Hepatocyte (in vitro differentiated cells): Measurements from ENCODE around the gene OR4D11. TPM values are rescaled to one million over a fixed set of nuclear protein-coding genes. Genes with fewer than 3 reads are reported as not detected.

Experiments used
- DNase-seq: peaks from one replicate; pipeline ENCODE4 v3.0.0-alpha.2; 2016; ENCODE audit warnings: low spot score
- H2AFZ ChIP-seq: fragments of 200-600 bp; sonication (generic); 2 replicates; pipeline ENCODE4 v1.6.0; 2016; ENCODE audit warnings: antibody characterized with exemption, mild to moderate bottlenecking
- H3K27ac ChIP-seq: fragments of 200-600 bp; sonication (generic); 2 replicates; pipeline ENCODE4 v1.5.1; 2016; ENCODE audit warnings: mild to moderate bottlenecking
- H3K27me3 ChIP-seq: fragments of 200-600 bp; sonication (generic); 2 replicates; pipeline ENCODE4 v1.6.1; 2016
- H3K36me3 ChIP-seq: fragments of 200-600 bp; sonication (generic); replicated peaks from 2 replicates; pipeline ENCODE4 v1.5.1; 2016; ENCODE audit warnings: low read depth; ENCODE audit not compliant: insufficient read depth
- H3K4me1 ChIP-seq: fragments of 200-600 bp; sonication (generic); 2 replicates; pipeline ENCODE4 v1.5.1; 2016; ENCODE audit warnings: mild to moderate bottlenecking, moderate library complexity; ENCODE audit not compliant: insufficient read depth
- H3K4me2 ChIP-seq: fragments of 200-600 bp; sonication (generic); 2 replicates; pipeline ENCODE4 v1.6.0; 2016
- H3K4me3 ChIP-seq: fragments of 200-600 bp; sonication (generic); 2 replicates; pipeline ENCODE4 v1.5.1; 2016; ENCODE audit warnings: mild to moderate bottlenecking
- H3K79me2 ChIP-seq: fragments of 200-600 bp; sonication (generic); 2 replicates; pipeline ENCODE4 v1.6.0; 2017; ENCODE audit warnings: mild to moderate bottlenecking
- H3K9me2 ChIP-seq: fragments of 200-600 bp; sonication (generic); replicated peaks from 2 replicates; pipeline ENCODE4 v1.6.0; 2017; ENCODE audit warnings: mild to moderate bottlenecking; ENCODE audit not compliant: insufficient read depth
- H3K9me3 ChIP-seq: fragments of 200-600 bp; sonication (generic); 2 replicates; pipeline ENCODE4 v1.5.1; 2016; ENCODE audit warnings: low read depth, mild to moderate bottlenecking
- H4K20me1 ChIP-seq: fragments of 200-600 bp; sonication (generic); 2 replicates; pipeline ENCODE4 v1.6.0; 2016; ENCODE audit warnings: mild to moderate bottlenecking; ENCODE audit not compliant: insufficient read depth, poor library complexity, severe bottlenecking
- EZH2 ChIP-seq: fragments of 200-600 bp; sonication (generic); IDR thresholded peaks from 2 replicates; pipeline ENCODE4 v1.6.1; 2016; ENCODE audit warnings: antibody characterized with exemption, mild to moderate bottlenecking, borderline replicate concordance
- EZH2phosphoT487 ChIP-seq: fragments of 200-600 bp; sonication (generic); IDR thresholded peaks from one replicate; pipeline ENCODE4 v1.6.1; 2018; ENCODE audit warnings: antibody characterized with exemption, mild to moderate bottlenecking, low read depth, moderate library complexity; ENCODE audit not compliant: unreplicated experiment, severe bottlenecking
- WGBS: methylation state at CpG from one replicate; pipeline ENCODE4 v1.1.6; 2016; ENCODE audit warnings: low lambda C conversion rate; ENCODE audit errors: missing lambda C conversion rate; 5-methylcytosine and 5-hydroxymethylcytosine counted together
- polyA plus RNA-seq: library from polyadenylated mRNA; unstranded; fragments of >200 nt; fragmentation: Nextera tagmentation; extraction: Ambion mirVana; gene quantifications from 2 replicates; pipeline ENCODE4 v1.2.1, GENCODE V29; 2016
- total RNA-seq: library from RNA; depleted of rRNA; stranded (reverse); fragments of >200 nt; gene quantifications from 2 replicates; pipeline ENCODE4 v1.2.3, GENCODE V29; 2014

OR4D11 gene
- total and polyA plus RNA-seq, 2 experiments from 2014 or later = not detected

DNA sequence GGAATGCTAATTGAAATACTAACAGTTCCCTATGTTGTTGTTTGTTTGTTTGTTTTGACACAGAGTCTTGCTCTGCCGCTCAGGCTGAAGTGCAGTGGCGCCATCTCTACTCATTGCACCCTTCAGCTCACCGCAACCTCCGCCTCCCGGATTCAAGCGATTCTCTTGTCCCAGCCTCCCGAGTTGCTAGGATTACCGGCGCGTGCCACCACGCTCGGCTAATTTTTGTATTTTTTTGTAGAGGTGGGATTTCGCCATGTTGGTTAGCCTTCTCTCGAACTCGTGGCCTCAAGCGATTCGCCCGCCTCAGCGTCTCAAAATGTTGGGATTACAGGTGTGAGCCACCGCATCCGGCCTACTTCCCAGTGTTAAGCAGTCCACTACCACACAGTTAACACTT lies 49.9 kb downstream of the OR4D11 start:
- Histone ChIP-seq H3K4me1 (no peaks in the 10 kb centered on the region), H3K9me2 (no peaks in the 10 kb centered on the region), H3K79me2 (no peaks in the 10 kb centered on the region), H3K4me2 (no peak overlapping the region), H3K9me3 (no peaks in the 10 kb centered on the region), H3K4me3 (no peak overlapping the region), H3K27ac (no peak overlapping the region), H3K27me3 (no peaks in the 10 kb centered on the region), H3K36me3 (no peaks in the 10 kb centered on the region), H4K20me1 (no peaks in the 10 kb centered on the region), H2AFZ (no peak overlapping the region)
- DNase-seq = no peak
- TF ChIP-seq EZH2 (no peak), EZH2phosphoT487 (no peak)
- 97% methylated on average over 21 of the region's 21 CpGs for WGBS

Other genes starting within 250 kb of the OR4D11 start
- not detected in 2 replicates for gene OR5AN1, start 144.7 kb upstream of the OR4D11 start, total RNA-seq
- not detected in 2 replicates for gene OR5AN1, start 144.7 kb upstream of the OR4D11 start, polyA plus RNA-seq
- not detected in 2 replicates for gene OR5A2, start 77.2 kb upstream of the OR4D11 start, total RNA-seq
- not detected in 2 replicates for gene OR5A2, start 77.2 kb upstream of the OR4D11 start, polyA plus RNA-seq
- not detected in 2 replicates for gene OR5A1, start 67.1 kb upstream of the OR4D11 start, total RNA-seq
- gene OR5A1, start 67.1 kb upstream of the OR4D11 start, polyA plus RNA-seq = not detected in 2 replicates
- not detected in 2 replicates for gene OR4D6, start 46.6 kb upstream of the OR4D11 start, total RNA-seq
- gene OR4D6, start 46.6 kb upstream of the OR4D11 start, polyA plus RNA-seq = not detected in 2 replicates
- gene OR4D10, start 30.3 kb upstream of the OR4D11 start, total RNA-seq = not detected in 2 replicates
- gene OR4D10, start 30.3 kb upstream of the OR4D11 start, polyA plus RNA-seq = not detected in 2 replicates
- gene OR4D9, start 8.0 kb downstream of the OR4D11 start, total RNA-seq = not detected in 2 replicates
- not detected in 2 replicates for gene OR4D9, start 8.0 kb downstream of the OR4D11 start, polyA plus RNA-seq
- gene OSBP, start 112.2 kb downstream of the OR4D11 start, total RNA-seq = 40.0 and 43.8 TPM in 2 replicates
- gene OSBP, start 112.2 kb downstream of the OR4D11 start, polyA plus RNA-seq = 28.6 and 33.0 TPM in 2 replicates
- 19.7 and 21.6 TPM in 2 replicates for gene PATL1, start 165.5 kb downstream of the OR4D11 start, total RNA-seq
- gene PATL1, start 165.5 kb downstream of the OR4D11 start, polyA plus RNA-seq = 17.1 and 19.9 TPM in 2 replicates
- not detected in 2 replicates for gene OR10V1, start 210.3 kb downstream of the OR4D11 start, total RNA-seq
- not detected in 2 replicates for gene OR10V1, start 210.3 kb downstream of the OR4D11 start, polyA plus RNA-seq